T1000 (cell line): Measurements from ENCODE around the gene MARK4.

ENCODE experiments used
- DNase-seq: peaks from one replicate; lab custom pipeline; 2025; ENCODE audit warnings: mixed read lengths; lab: John Stamatoyannopoulos, UW

The MARK4 gene

GRCh38 chr19:45275370-45275971 is 24.4 kb downstream of the MARK4 start:
- no peak for DNase-seq

- no peak for DNase-seq
Measured at GRCh38 chr19:45276284-45276687, 25.2 kb downstream of the MARK4 start.

- no peak for DNase-seq
Measured at GRCh38 chr19:45278087-45278486, 27.0 kb downstream of the MARK4 start.

GRCh38 chr19:45279587-45280192 is 28.6 kb downstream of the MARK4 start:
- no peak for DNase-seq

- DNase-seq, result no peak
Measured at GRCh38 chr19:45280471-45280961, 29.4 kb downstream of the MARK4 start.

GRCh38 chr19:45283443-45284033 is 32.5 kb downstream of the MARK4 start:
- no peak for DNase-seq

- no peak for DNase-seq
Measured at GRCh38 chr19:45290381-45290931, 39.4 kb downstream of the MARK4 start.

GRCh38 chr19:45291834-45292233 is 40.8 kb downstream of the MARK4 start:
- DNase-seq, result no peak

- DNase-seq, result no peak
Measured at GRCh38 chr19:45293682-45294081, 42.6 kb downstream of the MARK4 start.

GRCh38 chr19:45294291-45295029 is 43.4 kb downstream of the MARK4 start:
- no peak for DNase-seq

- DNase-seq, result no peak
Measured at GRCh38 chr19:45295873-45296272, 44.8 kb downstream of the MARK4 start.

GRCh38 chr19:45296355-45296754 is 45.3 kb downstream of the MARK4 start:
- no peak for DNase-seq

- no peak for DNase-seq
Measured at GRCh38 chr19:45297674-45298073, 46.6 kb downstream of the MARK4 start.

GRCh38 chr19:45298264-45298663 is 47.2 kb downstream of the MARK4 start:
- no peak for DNase-seq

- DNase-seq, result no peak
Measured at GRCh38 chr19:45299719-45300118, 48.6 kb downstream of the MARK4 start.

- no peak for DNase-seq
Measured at GRCh38 chr19:45302416-45302815, 51.3 kb downstream of the MARK4 start.

GRCh38 chr19:45303269-45304060 is 52.4 kb downstream of the MARK4 start:
- no peak for DNase-seq

- no peak for DNase-seq
Measured at GRCh38 chr19:45304141-45304926, 53.3 kb downstream of the MARK4 start.

- DNase-seq, result no peak
Measured at GRCh38 chr19:45305007-45305406, 53.9 kb downstream of the MARK4 start.

GRCh38 chr19:45305421-45305820 is 54.4 kb downstream of the MARK4 start:
- DNase-seq, result no peak

GRCh38 chr19:45306040-45306439 is 55.0 kb downstream of the MARK4 start:
- DNase-seq, result no peak
